Tibial nerve (tissue), 4 donors: ENCODE results near the gene TMED8.

Experiments used
- EP300 ChIP-seq, 2 donors: sonication (generic); formaldehyde crosslinking; IDR thresholded peaks; one replicate each; pipeline ENCODE4 v1.6.1; 2017; ENCODE audit warnings: antibody characterized with exemption in 2 of 2, mild to moderate bottlenecking in 1 of 2
- POLR2A ChIP-seq, 2 donors: fragments of 450-650 bp; IDR thresholded peaks; one replicate each; pipeline ENCODE4 v1.6.1; 2017; ENCODE audit warnings: antibody characterized with exemption in 2 of 2, mild to moderate bottlenecking in 2 of 2, moderate library complexity in 2 of 2
- TF ChIP-seq, protein P1 (sequence below), 5 experiments: fragments of 200-600 bp in 3 of 5; fragments of 450-650 bp in 2 of 5; sonication (generic) in 3 of 5; IDR thresholded peaks; one replicate each; pipeline ENCODE4 v1.5.1; 2016 to 2019; ENCODE audit warnings: antibody characterized with exemption in 5 of 5, mild to moderate bottlenecking in 3 of 5, moderate library complexity in 2 of 5

DNA sequence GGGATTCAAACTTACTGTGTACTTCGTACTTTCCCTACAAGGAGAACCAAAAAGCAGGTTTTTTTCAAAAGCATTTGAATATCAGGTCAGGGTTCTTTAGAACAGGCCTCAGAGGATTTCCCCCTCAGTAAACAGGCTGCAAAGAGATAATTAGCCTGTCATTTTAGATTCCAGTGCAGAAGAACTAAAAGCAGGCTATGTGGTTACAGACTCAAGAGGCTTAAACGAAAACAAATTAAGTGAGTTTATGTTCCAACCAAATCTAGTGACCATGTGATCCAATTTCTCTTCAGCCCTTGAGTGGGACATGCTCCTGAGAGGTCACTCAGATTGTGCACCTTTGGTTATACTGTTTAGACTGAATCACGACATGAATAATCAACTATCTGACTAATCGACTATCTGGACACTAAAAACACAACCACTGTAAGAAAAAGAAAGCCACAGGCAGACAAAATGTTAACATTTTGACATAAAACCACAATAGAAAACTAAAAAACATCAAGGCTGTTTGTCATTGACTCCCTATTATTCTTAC, 4.5 kb downstream of the TMED8 start:
- TF ChIP-seq, protein P1, sequence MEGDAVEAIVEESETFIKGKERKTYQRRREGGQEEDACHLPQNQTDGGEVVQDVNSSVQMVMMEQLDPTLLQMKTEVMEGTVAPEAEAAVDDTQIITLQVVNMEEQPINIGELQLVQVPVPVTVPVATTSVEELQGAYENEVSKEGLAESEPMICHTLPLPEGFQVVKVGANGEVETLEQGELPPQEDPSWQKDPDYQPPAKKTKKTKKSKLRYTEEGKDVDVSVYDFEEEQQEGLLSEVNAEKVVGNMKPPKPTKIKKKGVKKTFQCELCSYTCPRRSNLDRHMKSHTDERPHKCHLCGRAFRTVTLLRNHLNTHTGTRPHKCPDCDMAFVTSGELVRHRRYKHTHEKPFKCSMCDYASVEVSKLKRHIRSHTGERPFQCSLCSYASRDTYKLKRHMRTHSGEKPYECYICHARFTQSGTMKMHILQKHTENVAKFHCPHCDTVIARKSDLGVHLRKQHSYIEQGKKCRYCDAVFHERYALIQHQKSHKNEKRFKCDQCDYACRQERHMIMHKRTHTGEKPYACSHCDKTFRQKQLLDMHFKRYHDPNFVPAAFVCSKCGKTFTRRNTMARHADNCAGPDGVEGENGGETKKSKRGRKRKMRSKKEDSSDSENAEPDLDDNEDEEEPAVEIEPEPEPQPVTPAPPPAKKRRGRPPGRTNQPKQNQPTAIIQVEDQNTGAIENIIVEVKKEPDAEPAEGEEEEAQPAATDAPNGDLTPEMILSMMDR (IDR thresholded peaks at IDR 0.05): no peak
- TF ChIP-seq POLR2A (IDR thresholded peaks at IDR 0.05): no peak
- no peak for TF ChIP-seq EP300 (IDR thresholded peaks at IDR 0.05)
